Immature natural killer cell (primary cell): ENCODE measurements around the gene AP3S2. TPM values are rescaled to one million over a fixed set of nuclear protein-coding genes. Genes with fewer than 3 reads are reported as not detected.

Experiments used
- DNase-seq, 3 donors: peaks; one replicate each; pipeline ENCODE4 v3.0.0; 2022; ENCODE audit warnings: mixed read lengths in 1 of 3
- H3K27ac Mint-ChIP-seq, 6 donors: one replicate each; pipeline ENCODE4 v1.8.0; 2020; ENCODE audit warnings: mixed read lengths in 6 of 6, mild to moderate bottlenecking in 5 of 6, inconsistent platforms in 4 of 6, moderate library complexity in 3 of 6
- H3K27me3 Mint-ChIP-seq, 3 donors: one replicate each; pipeline ENCODE4 v1.8.0; 2020 to 2021; ENCODE audit warnings: low read depth in 3 of 3, mild to moderate bottlenecking in 3 of 3, mixed read lengths in 3 of 3, moderate library complexity in 3 of 3, inconsistent platforms in 1 of 3
- H3K36me3 Mint-ChIP-seq, 3 donors: one replicate each; pipeline ENCODE4 v1.8.0; 2020; ENCODE audit warnings: mixed read lengths in 3 of 3, inconsistent platforms in 2 of 3, mild to moderate bottlenecking in 2 of 3
- H3K4me1 Mint-ChIP-seq, 2 donors: one replicate each; pipeline ENCODE4 v1.8.0; 2020; ENCODE audit warnings: inconsistent platforms in 2 of 2, mild to moderate bottlenecking in 2 of 2, mixed read lengths in 2 of 2, moderate library complexity in 1 of 2
- H3K4me3 Mint-ChIP-seq, 5 donors: one replicate each; pipeline ENCODE4 v1.8.0; 2020; ENCODE audit warnings: mild to moderate bottlenecking in 5 of 5, mixed read lengths in 5 of 5, inconsistent platforms in 3 of 5, moderate library complexity in 3 of 5
- H3K9me3 Mint-ChIP-seq, 6 donors: one replicate each; pipeline ENCODE4 v1.8.0; 2020; ENCODE audit warnings: mild to moderate bottlenecking in 6 of 6, mixed read lengths in 6 of 6, inconsistent platforms in 4 of 6, moderate library complexity in 3 of 6
- polyA plus RNA-seq, 3 donors: library from polyadenylated mRNA; unstranded; fragments of 300-500 nt; fragmentation: Illumina TruSeq; gene quantifications; one replicate each; pipeline ENCODE4 v1.2.3, GENCODE V29; 2021

AP3S2 gene
- polyA plus RNA-seq, 3 donors from 2014 or later = 23.7 to 38.5 (median 32.2) TPM

- Mint-ChIP-seq H3K36me3 (peaks cover 0 to 4% (median 4%) of the 10 kb centered on the region in 3 donors), H3K9me3 (peaks cover 0 to 5% (median under 1%) of the 10 kb centered on the region in 6 donors), H3K27ac (no peak overlapping the region), H3K4me1 (peaks cover 2 to 5% of the 10 kb centered on the region in 2 donors), H3K4me3 (no peak overlapping the region), H3K27me3 (peaks cover 1 to 19% (median 16%) of the 10 kb centered on the region in 3 donors)
- DNase-seq = no peak
Observed at GRCh38 chr15:89820666-89821611, 72.9 kb downstream of the AP3S2 start.

GRCh38 chr15:89818287-89818686 is 75.5 kb downstream of the AP3S2 start:
- Mint-ChIP-seq H3K4me1 (peaks cover 14 to 16% of the 10 kb centered on the region in 2 donors), H3K4me3 (no peak overlapping the region), H3K27ac (no peak overlapping the region), H3K27me3 (peaks cover 5 to 29% (median 23%) of the 10 kb centered on the region in 3 donors), H3K36me3 (peaks cover 0 to 6% (median 4%) of the 10 kb centered on the region in 3 donors), H3K9me3 (peaks cover 0 to 11% (median 2%) of the 10 kb centered on the region in 6 donors)
- no peak for DNase-seq

- DNase-seq = no peak
- Mint-ChIP-seq H3K27ac (no peak overlapping the region), H3K36me3 (peaks cover 0 to 6% (median 4%) of the 10 kb centered on the region in 3 donors), H3K4me3 (no peak overlapping the region), H3K9me3 (peaks cover 0 to 11% (median 2%) of the 10 kb centered on the region in 6 donors), H3K27me3 (peaks cover 5 to 29% (median 23%) of the 10 kb centered on the region in 3 donors), H3K4me1 (peaks cover 14 to 16% of the 10 kb centered on the region in 2 donors)
Observed at GRCh38 chr15:89817701-89818280, 76.0 kb downstream of the AP3S2 start.

- peaks cover 9 to 32% (median 23%) of the 10 kb centered on the region in 3 donors for H3K27me3 Mint-ChIP-seq
- no peak for DNase-seq
Observed at GRCh38 chr15:89815769-89816168, 78.0 kb downstream of the AP3S2 start.

GRCh38 chr15:89814112-89814742 is 79.6 kb downstream of the AP3S2 start:
- Mint-ChIP-seq H3K27me3 (peaks cover 9 to 32% (median 23%) of the 10 kb centered on the region in 3 donors), H3K9me3 (peaks cover 0 to 11% (median 3%) of the 10 kb centered on the region in 6 donors), H3K27ac (no peak overlapping the region), H3K4me3 (peak overlapping the region; percentile 48 to 76 (median 64)), H3K4me1 (peaks cover 14 to 16% of the 10 kb centered on the region in 2 donors), H3K36me3 (peaks cover 0 to 6% (median 4%) of the 10 kb centered on the region in 3 donors)
- no peak for DNase-seq

More at GRCh38 chr15:89815769-89816168, 78.0 kb downstream of the AP3S2 start:
- H3K9me3 Mint-ChIP-seq = peaks cover 0 to 11% (median 2%) of the 10 kb centered on the region in 6 donors
- H3K36me3 Mint-ChIP-seq = peaks cover 0 to 6% (median 4%) of the 10 kb centered on the region in 3 donors
- peak overlapping the region; percentile 73 to 85 (median 76) for H3K4me3 Mint-ChIP-seq
- H3K27ac Mint-ChIP-seq = no peak overlapping the region
- H3K4me1 Mint-ChIP-seq = peaks cover 14 to 16% of the 10 kb centered on the region in 2 donors

- peaks cover 9 to 32% (median 23%) of the 10 kb centered on the region in 3 donors for H3K27me3 Mint-ChIP-seq
- DNase-seq = no peak
Observed at GRCh38 chr15:89813381-89814111, 80.2 kb downstream of the AP3S2 start.

GRCh38 chr15:89812847-89813320 is 80.9 kb downstream of the AP3S2 start:
- peaks cover 14 to 16% of the 10 kb centered on the region in 2 donors for H3K4me1 Mint-ChIP-seq
- peaks cover 0 to 6% (median 0%) of the 10 kb centered on the region in 3 donors for H3K36me3 Mint-ChIP-seq
- H3K9me3 Mint-ChIP-seq = peaks cover 0 to 11% (median 3%) of the 10 kb centered on the region in 6 donors
- H3K4me3 Mint-ChIP-seq = peak overlapping the region in 1 of 5 donors; percentile 15
- DNase-seq = no peak
- no peak overlapping the region for H3K27ac Mint-ChIP-seq
- peaks cover 9 to 30% (median 23%) of the 10 kb centered on the region in 3 donors for H3K27me3 Mint-ChIP-seq

More at GRCh38 chr15:89813381-89814111, 80.2 kb downstream of the AP3S2 start:
- H3K27ac Mint-ChIP-seq = no peak overlapping the region
- peaks cover 0 to 11% (median 3%) of the 10 kb centered on the region in 6 donors for H3K9me3 Mint-ChIP-seq
- H3K36me3 Mint-ChIP-seq = peaks cover 0 to 6% (median 4%) of the 10 kb centered on the region in 3 donors
- H3K4me1 Mint-ChIP-seq = peaks cover 14 to 16% of the 10 kb centered on the region in 2 donors
- peak overlapping the region; percentile 48 to 76 (median 64) for H3K4me3 Mint-ChIP-seq

- H3K36me3 Mint-ChIP-seq = peaks cover 0 to 6% (median 0%) of the 10 kb centered on the region in 3 donors
- H3K4me3 Mint-ChIP-seq = peak overlapping the region in 1 of 5 donors; percentile 30
- peaks cover 14 to 16% of the 10 kb centered on the region in 2 donors for H3K4me1 Mint-ChIP-seq
- DNase-seq = no peak
- no peak overlapping the region for H3K27ac Mint-ChIP-seq
- peaks cover 10 to 23% (median 19%) of the 10 kb centered on the region in 3 donors for H3K27me3 Mint-ChIP-seq
- peaks cover 0 to 11% (median 3%) of the 10 kb centered on the region in 6 donors for H3K9me3 Mint-ChIP-seq
Observed at GRCh38 chr15:89812011-89812846, 81.6 kb downstream of the AP3S2 start.

GRCh38 chr15:89810837-89811236 is 83.0 kb downstream of the AP3S2 start:
- H3K4me1 Mint-ChIP-seq = peaks cover 10 to 11% of the 10 kb centered on the region in 2 donors
- no peak for DNase-seq
- no peak overlapping the region for H3K4me3 Mint-ChIP-seq
- H3K27ac Mint-ChIP-seq = no peak overlapping the region
- peaks cover 0 to 5% (median 1%) of the 10 kb centered on the region in 6 donors for H3K9me3 Mint-ChIP-seq
- H3K36me3 Mint-ChIP-seq = peaks cover 0 to 1% (median 0%) of the 10 kb centered on the region in 3 donors
- H3K27me3 Mint-ChIP-seq = peaks cover 9 to 17% (median 10%) of the 10 kb centered on the region in 3 donors

GRCh38 chr15:89809787-89810148 is 84.0 kb downstream of the AP3S2 start:
- no peak for DNase-seq
- Mint-ChIP-seq H3K27me3 (peaks cover 2 to 10% (median 8%) of the 10 kb centered on the region in 3 donors), H3K36me3 (no peaks in the 10 kb centered on the region), H3K4me1 (peaks cover 0 to 2% of the 10 kb centered on the region in 2 donors), H3K9me3 (peaks cover 0 to 1% (median 0%) of the 10 kb centered on the region in 6 donors), H3K27ac (no peak overlapping the region), H3K4me3 (no peak overlapping the region)

- H3K27ac Mint-ChIP-seq = no peak overlapping the region
- peaks cover 0 to 2% of the 10 kb centered on the region in 2 donors for H3K4me1 Mint-ChIP-seq
- no peaks in the 10 kb centered on the region for H3K36me3 Mint-ChIP-seq
- no peak overlapping the region for H3K4me3 Mint-ChIP-seq
- peaks cover 0 to 1% (median 0%) of the 10 kb centered on the region in 6 donors for H3K9me3 Mint-ChIP-seq
- H3K27me3 Mint-ChIP-seq = peaks cover 2 to 10% (median 8%) of the 10 kb centered on the region in 3 donors
- DNase-seq = no peak
Observed at GRCh38 chr15:89809093-89809786, 84.6 kb downstream of the AP3S2 start.
